Loucy (cell line): ENCODE measurements around the gene FLT3LG.
A peak's percentile ranks its signal among the peaks of the same experiment; 100 is the strongest.

ENCODE experiments used
- H2AFZ ChIP-seq: fragments of 200-600 bp; sonication (generic); 2 replicates; pipeline ENCODE4 v1.6.0; 2016; ENCODE audit warnings: antibody characterized with exemption, mild to moderate bottlenecking, low read length, moderate library complexity
- H3F3A ChIP-seq: fragments of 200-600 bp; 2 replicates; pipeline ENCODE4 v1.6.0; 2016; ENCODE audit warnings: antibody characterized with exemption, low read depth, mild to moderate bottlenecking
- H3K27me3 ChIP-seq: fragments of 200-600 bp; sonication (generic); 2 replicates; pipeline ENCODE4 v1.6.1; 2014; ENCODE audit warnings: low read length, mild to moderate bottlenecking; ENCODE audit not compliant: insufficient read depth, poor library complexity, severe bottlenecking
- H3K36me3 ChIP-seq: fragments of 200-600 bp; sonication (generic); 2 replicates; pipeline ENCODE4 v1.6.1; 2016; ENCODE audit warnings: low read length; ENCODE audit not compliant: insufficient read depth
- H3K4me1 ChIP-seq: fragments of 200-600 bp; sonication (generic); 2 replicates; pipeline ENCODE4 v1.5.1; 2014; ENCODE audit warnings: low read length, mild to moderate bottlenecking; ENCODE audit not compliant: insufficient read depth, poor library complexity, severe bottlenecking
- H3K4me2 ChIP-seq: fragments of 200-600 bp; sonication (generic); 2 replicates; pipeline ENCODE4 v1.6.0; 2014; ENCODE audit warnings: antibody characterized with exemption, low read length, low read depth, mild to moderate bottlenecking; ENCODE audit not compliant: poor library complexity, severe bottlenecking
- H3K4me3 ChIP-seq: fragments of 200-600 bp; sonication (generic); 2 replicates; pipeline ENCODE4 v1.5.1; 2014; ENCODE audit warnings: low read length, mild to moderate bottlenecking, mixed read lengths; ENCODE audit not compliant: poor library complexity, severe bottlenecking
- H3K79me2 ChIP-seq: fragments of 200-600 bp; sonication (generic); 2 replicates; pipeline ENCODE4 v1.6.1; 2014; ENCODE audit warnings: low read length; ENCODE audit not compliant: insufficient read depth
- H3K9ac ChIP-seq: fragments of 200-600 bp; sonication (generic); 2 replicates; pipeline ENCODE4 v1.6.0; 2014; ENCODE audit warnings: mild to moderate bottlenecking, low read depth, low read length, moderate library complexity; ENCODE audit not compliant: poor library complexity, severe bottlenecking
- H3K9me2 ChIP-seq: fragments of 200-600 bp; sonication (generic); replicated peaks from 2 replicates; pipeline ENCODE4 v1.6.1; 2016; ENCODE audit warnings: low read depth, low read length, mixed read lengths
- H3K9me3 ChIP-seq: fragments of 200-600 bp; sonication (generic); 2 replicates; pipeline ENCODE4 v1.6.1; 2014; ENCODE audit warnings: mild to moderate bottlenecking, antibody characterized with exemption, low read length, low read depth; ENCODE audit not compliant: insufficient read depth
- H4K20me1 ChIP-seq: fragments of 200-600 bp; sonication (generic); 2 replicates; pipeline ENCODE4 v1.6.0; 2014; ENCODE audit warnings: antibody characterized with exemption, low read length, mild to moderate bottlenecking; ENCODE audit not compliant: insufficient read depth, poor library complexity, severe bottlenecking
- EZH2phosphoT487 ChIP-seq: fragments of 200-600 bp; IDR thresholded peaks from 2 replicates; pipeline ENCODE4 v1.6.1; 2018; ENCODE audit warnings: antibody characterized with exemption, mild to moderate bottlenecking, moderate library complexity, borderline replicate concordance
- TF ChIP-seq, protein P1 (sequence below): fragments of 200-600 bp; sonication (generic); conservative IDR thresholded peaks from 2 replicates; pipeline ENCODE4 v1.5.1; 2014; ENCODE audit warnings: mild to moderate bottlenecking, antibody characterized with exemption, low read length

The FLT3LG gene

DNA sequence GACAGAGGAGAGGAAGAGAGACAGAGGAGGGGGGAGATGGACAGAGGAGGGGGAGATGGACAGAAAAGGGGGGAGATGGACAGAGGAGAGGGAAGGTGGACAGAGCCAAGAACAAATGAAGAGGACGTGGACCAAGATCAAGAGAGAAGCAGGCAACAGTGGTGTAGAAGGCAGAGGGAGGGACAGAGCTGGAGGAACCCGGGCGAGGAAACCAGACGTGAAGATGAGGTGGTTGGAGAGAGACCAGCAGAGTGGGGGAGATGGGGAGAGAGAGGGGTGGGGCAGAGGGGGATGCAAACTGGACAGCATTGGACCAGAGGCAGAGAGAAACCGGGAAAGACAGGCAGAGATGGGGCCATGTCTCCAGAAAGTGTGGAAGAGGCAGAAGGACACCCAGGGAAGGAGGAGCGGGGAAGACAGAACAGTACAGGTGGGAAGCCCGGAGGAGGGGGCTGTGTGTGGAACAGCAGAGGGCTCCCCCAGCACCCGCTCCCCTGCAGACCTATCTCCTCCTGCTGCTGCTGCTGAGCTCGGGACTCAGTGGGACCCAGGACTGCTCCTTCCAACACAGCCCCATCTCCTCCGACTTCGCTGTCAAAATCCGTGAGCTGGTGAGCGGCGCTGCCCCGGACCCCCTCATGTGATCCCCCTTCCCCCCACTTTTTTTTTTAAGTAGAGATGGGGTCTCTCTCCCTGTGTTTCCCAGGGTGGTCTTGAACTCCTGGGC, 1.3 kb downstream of the FLT3LG start:
- H3K27me3 ChIP-seq, result no peaks in the 10 kb centered on the region

DNA sequence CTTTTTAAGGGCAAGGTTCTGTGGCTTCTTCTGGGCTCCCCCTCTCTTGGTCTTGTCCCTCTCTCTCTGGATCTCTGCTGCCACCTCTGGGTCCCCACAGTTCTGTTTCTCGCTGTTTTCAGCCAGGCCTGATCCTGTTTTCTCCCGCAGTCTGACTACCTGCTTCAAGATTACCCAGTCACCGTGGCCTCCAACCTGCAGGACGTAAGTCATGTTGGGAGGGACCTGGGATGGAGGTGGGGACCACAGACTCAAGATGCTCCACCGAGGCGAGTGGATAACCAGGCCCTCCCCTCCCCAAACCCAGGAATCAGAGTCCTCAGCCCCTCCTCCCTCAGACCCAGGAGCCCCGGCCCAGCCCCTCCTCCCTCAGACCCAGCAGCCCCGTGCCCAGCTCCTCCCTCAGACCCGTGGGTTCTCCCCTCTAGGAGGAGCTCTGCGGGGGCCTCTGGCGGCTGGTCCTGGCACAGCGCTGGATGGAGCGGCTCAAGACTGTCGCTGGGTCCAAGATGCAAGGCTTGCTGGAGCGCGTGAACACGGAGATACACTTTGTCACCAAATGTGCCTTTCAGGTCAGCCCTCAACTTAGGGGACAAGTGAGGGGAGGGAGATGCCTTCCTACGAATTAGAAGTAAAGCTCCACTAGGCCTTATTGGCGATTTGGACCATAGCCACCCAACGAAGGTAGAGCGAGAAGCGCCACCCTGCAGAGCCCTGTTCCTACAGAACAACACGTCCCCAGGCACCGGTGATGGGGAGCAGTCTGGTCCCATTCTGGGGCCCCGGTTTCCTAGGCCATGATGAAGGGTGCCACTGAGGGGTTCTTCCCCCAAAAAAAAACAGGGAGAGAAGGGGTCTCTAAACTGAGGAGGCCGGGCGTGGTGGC, 2.2 kb downstream of the FLT3LG start:
- Histone ChIP-seq H3K4me2 (peak overlapping the region; percentile 100), H2AFZ (no peak overlapping the region), H3K4me1 (peaks cover 34% of the 10 kb centered on the region), H3K9me2 (no peaks in the 10 kb centered on the region), H3K36me3 (no peaks in the 10 kb centered on the region), H4K20me1 (no peaks in the 10 kb centered on the region), H3K79me2 (no peaks in the 10 kb centered on the region), H3K9me3 (no peaks in the 10 kb centered on the region), H3K9ac (peak overlapping the region; percentile 37), H3K27me3 (no peaks in the 10 kb centered on the region), H3K4me3 (peak overlapping the region; percentile 44), H3F3A (0 out of 2 replicates have a peak, but pooled peaks cover 2% of the 10 kb centered on the region)
- TF ChIP-seq, protein P1, sequence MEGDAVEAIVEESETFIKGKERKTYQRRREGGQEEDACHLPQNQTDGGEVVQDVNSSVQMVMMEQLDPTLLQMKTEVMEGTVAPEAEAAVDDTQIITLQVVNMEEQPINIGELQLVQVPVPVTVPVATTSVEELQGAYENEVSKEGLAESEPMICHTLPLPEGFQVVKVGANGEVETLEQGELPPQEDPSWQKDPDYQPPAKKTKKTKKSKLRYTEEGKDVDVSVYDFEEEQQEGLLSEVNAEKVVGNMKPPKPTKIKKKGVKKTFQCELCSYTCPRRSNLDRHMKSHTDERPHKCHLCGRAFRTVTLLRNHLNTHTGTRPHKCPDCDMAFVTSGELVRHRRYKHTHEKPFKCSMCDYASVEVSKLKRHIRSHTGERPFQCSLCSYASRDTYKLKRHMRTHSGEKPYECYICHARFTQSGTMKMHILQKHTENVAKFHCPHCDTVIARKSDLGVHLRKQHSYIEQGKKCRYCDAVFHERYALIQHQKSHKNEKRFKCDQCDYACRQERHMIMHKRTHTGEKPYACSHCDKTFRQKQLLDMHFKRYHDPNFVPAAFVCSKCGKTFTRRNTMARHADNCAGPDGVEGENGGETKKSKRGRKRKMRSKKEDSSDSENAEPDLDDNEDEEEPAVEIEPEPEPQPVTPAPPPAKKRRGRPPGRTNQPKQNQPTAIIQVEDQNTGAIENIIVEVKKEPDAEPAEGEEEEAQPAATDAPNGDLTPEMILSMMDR, result peak; percentile 81
- no peak for TF ChIP-seq EZH2phosphoT487

More for the DNA sequence above, 1.3 kb downstream of the FLT3LG start:
- Histone ChIP-seq H4K20me1 (no peaks in the 10 kb centered on the region), H3K4me2 (peak overlapping the region; percentile 100), H3K9me3 (no peaks in the 10 kb centered on the region), H3K4me1 (peaks cover 43% of the 10 kb centered on the region), H3K9me2 (no peaks in the 10 kb centered on the region), H3K4me3 (peak overlapping the region; percentile 90), H2AFZ (no peak overlapping the region), H3K79me2 (no peaks in the 10 kb centered on the region), H3K9ac (peak overlapping the region; percentile 85), H3F3A (peaks cover 10% of the 10 kb centered on the region), H3K36me3 (no peaks in the 10 kb centered on the region)
- TF ChIP-seq, protein P1, result no peak
- TF ChIP-seq EZH2phosphoT487, result no peak

DNA sequence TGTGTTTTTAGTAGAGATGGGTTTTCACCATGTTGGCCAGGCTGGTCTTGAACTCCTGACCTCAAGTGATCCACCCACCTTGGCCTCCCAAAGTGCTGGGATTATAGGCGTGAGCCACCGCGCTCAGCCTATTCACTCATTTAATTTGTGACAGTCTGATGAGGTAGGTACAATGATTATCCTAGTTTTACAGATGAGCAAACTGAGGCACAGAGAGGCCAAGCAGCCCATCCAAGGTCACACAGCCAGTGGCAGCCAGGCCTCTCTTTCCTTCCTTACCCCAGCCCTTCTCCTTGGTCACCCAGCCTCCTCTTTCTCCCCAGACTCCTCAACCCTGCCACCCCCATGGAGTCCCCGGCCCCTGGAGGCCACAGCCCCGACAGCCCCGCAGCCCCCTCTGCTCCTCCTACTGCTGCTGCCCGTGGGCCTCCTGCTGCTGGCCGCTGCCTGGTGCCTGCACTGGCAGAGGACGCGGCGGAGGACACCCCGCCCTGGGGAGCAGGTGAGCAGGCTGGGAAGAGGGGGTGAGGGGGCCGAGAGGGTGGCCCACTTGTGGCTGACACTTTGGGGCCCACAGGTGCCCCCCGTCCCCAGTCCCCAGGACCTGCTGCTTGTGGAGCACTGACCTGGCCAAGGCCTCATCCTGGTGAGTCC, 6.1 kb downstream of the FLT3LG start:
- Histone ChIP-seq H3K9me2 (no peaks in the 10 kb centered on the region), H3K9ac (no peak overlapping the region), H3K4me3 (no peak overlapping the region), H4K20me1 (no peaks in the 10 kb centered on the region), H3K79me2 (no peaks in the 10 kb centered on the region), H3K9me3 (no peaks in the 10 kb centered on the region), H2AFZ (no peak overlapping the region), H3K27me3 (no peaks in the 10 kb centered on the region), H3K4me2 (no peak overlapping the region), H3K36me3 (no peaks in the 10 kb centered on the region), H3F3A (0 out of 2 replicates have a peak, but pooled peaks cover 2% of the 10 kb centered on the region), H3K4me1 (peaks cover 10% of the 10 kb centered on the region)
- no peak for TF ChIP-seq EZH2phosphoT487
- TF ChIP-seq, protein P1, result no peak
